ENCODE data around the gene FBXO41.

Gene FBXO41

DNA sequence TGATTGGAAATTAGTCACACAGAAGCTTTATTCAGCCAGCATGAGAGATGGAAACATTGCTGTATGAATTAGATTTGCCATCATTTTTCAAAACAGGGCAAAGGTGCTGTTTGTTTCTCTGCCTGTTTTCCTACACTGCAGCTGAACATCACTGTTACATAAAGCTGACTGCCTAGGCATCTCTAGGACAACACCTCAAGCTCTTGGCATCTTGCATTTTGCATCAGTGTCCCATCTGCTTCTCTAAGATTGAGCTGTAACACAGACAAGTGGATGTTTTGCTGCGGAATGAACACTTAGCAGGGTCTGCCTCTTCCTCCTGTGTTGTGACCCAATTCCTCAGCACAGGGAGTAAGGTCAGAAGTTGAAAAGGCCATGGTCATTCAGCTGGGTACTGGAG is 45.3 kb downstream of the FBXO41 start:
- DNase-seq, result no peak

DNA sequence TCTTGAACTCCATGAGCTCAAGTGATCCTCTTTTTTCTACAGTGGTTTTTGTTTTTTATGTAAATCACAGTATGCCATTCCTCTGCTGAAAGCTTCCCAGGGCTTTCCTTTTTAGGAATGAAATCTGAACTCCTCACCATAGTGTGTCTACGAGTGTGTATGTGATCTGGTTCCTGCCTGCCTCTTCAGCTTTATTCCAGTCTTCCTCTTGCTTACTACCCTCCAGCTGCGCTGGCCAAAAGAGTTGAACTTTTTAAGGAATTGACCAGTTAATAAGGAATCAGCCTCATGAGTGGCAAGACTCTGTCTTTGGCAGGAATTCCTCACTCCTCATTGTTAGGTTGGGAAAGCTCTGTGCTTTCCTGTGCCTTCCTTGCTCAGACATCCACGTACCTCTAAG is 46.1 kb downstream of the FBXO41 start:
- DNase-seq, result no peak

DNA sequence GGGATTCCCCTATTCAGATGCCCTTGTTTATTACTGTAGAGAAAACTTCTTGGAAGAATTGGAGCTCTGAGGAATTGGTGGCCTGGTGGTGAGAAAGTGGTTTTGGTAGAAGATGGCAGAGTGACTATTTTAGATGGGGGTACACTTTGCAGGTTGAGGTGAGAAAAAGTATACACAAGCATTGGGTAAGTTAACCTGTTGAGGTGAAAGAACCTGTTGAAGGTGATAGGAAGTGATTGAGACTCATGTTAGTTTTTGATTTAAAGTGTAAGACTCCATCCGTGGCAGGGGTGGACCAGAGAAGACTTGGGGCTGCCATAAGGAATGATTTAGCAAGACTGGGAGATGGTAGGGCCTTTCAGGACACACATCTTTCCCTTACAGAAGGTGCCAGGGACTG is 47.1 kb downstream of the FBXO41 start:
- no peak for DNase-seq

DNA sequence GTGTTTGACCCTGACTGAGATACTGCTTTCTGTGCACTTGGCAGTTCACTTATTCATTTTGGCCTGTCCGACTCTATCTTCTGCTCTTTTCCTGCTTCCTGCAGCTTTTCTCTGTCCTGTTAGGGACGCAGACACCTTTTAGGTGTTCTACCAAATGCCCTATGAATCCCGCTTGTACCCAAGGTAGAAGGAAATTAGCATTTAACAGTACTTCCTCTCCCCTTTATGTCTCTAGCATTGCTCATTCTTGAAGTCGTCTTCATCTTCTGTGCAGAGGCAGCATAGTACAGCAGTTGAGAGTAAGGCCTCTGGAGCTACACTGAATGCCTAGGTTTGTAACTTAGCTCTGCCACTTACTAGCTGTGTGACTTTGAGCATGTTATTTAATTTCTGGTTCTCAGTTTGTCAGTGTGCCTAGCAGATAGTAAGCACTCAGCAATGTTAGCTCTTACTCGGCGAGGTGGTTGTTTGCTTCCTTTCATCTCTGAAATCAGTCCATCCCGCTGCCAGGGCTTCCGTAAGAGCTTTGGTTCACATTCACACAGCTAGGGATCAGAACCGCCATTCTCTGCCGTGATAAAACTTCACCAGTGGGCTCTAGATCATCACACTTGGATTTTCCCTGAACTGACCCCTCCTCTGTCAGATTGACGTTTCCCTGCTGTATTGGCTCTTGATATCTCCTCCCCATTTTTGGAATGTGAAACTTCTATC is 48.8 kb downstream of the FBXO41 start:
- DNase-seq, result no peak

DNA sequence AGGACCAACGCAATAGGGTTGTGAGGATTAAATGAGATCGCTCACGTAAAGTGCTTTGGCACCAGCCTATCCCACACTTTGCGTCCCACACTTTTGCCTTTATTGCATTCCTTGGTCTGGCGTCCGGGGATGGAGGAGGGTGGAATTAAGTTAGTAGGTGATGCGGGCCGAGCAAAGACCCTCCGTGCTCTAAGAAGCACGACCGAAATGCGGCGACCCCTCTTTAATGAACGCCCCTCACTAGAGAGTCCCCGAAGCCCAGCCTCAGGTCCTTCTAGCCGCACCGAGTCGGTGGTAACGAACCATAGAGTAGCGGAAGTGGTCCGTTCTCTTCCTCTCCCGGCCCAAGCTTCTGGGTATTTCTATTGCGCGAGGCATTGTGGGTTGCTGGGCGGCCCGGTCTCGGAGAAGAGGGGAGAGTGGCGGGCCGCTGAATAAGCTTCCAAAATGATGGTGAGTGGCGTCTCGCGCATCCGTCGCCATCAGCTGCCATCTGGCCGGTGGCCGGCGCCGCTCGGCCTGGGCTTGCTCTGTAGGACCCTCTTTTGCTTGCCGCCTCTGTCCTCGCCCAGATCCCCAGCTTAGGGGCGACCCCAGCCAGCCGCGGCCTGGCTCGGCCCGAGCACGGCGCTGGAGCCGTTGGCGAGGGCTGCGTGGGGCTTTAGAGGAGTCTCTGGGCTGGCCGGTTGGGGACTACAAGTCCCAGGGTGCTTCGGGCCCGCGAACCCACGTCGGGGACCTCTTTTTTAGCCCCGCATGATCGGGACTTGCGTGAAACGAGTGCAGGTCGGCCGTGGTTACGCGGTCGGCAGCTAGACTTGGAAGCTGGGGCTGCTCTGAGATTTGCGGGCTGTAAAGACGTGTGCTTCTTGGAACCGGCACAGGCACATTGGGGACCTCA is 50.1 kb downstream of the FBXO41 start, which contains the start of gene CCT7:
TSS of gene CCT7 (plus strand) at position 377 of the 901 bp plus-strand sequence. CDS start at position 448, 71 bp downstream.
- DNase-seq, result peak; percentile 84

DNA sequence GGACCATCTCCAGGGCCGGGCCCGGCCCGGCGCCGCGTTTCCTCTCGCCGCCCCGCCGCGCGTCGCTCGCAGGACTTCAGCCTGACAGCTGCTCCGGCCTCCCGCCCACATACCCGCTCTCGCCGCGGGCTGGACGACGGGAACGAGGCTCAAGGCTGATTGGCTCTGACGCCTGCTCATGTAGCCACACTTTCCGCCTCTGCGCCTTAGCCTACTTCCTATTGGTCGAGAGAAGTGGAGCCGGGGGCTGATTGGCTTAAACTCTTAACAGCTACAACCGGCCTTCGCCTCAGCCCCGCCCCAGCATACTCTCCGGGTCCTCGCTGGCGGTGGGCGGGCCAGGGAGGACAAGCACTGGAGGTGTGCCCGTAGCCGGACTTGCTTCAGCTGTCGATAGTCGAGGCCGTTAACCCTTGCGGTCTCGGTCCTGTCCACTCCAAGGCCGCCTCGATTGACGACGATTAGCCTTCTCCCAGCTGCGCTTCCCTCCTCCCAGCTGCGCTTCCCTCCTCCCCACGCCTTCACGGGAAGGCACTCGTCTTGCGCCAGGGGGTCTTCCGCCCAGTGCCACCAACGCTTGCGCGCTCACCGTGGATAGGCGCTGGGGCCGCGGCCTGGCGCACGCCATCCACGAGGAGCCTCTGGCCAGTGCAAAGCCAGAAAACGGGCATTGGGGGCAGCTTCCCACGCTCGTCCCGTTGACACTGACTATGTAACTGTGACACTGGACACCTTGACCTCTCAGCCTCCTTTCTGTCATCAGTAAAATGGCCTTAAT is 50.9 kb downstream of the FBXO41 start, which contains the start of gene PRADC1:
TSS of gene PRADC1 (minus strand) at position 86 of the 778 bp plus-strand sequence. CDS start at position 7, 79 bp downstream.
- peak; percentile 97 for DNase-seq

DNA sequence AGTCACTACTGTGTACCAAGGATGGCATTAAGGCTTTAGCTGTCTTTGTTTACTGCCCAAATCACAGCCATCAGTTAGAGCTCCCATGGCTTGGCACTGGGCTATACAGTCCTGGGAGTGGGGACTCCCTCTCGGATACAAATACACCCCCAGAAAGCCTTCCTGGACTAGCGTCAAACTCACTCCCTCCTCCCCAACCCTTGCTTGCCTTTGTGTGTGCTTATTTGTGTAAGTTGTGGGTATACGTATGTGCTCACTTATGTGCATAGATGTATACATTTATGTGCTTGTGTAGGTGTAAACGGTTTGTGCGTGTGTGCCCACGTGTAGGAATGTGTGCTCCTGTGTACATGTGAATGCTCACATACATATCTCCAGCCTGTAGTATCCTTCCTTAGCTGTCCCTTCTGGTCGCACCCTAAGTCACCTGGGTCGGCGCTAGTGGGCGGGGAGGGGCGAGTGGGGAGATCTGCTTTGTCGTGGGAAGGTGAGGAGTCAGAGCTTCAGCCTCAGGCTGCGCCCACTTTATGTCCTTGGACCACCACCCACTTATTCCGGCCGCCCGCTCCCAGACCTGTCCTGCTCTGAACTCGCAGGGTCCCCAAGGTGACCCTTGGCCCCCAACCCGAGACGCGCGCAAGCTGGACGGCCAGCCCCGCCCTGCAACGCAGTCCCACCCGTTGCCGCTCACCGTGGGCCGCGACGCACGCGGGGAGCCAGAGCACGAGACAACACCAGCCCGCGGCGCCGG is 51.7 kb downstream of the FBXO41 start:
- no peak for DNase-seq

DNA sequence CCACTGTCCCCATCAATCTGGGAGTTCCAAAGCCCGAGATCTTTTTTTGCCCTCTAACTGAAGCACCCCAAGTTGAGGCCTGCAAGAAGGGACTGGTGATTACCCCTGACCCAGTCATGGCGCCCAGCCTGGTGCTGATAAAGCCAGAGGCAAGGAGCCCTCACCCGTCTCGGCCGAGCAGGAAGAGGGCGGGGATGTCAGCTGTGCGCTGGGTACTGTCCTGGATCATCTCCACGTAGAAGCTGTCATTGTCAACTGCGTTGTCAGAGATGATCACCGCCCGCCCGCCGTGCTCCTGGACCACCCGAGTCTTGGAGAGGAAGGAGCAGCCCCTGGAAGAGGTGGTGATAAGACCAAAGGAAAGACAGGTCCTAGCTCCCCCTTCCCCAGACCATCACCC is 55.6 kb downstream of the FBXO41 start:
- DNase-seq, result no peak

DNA sequence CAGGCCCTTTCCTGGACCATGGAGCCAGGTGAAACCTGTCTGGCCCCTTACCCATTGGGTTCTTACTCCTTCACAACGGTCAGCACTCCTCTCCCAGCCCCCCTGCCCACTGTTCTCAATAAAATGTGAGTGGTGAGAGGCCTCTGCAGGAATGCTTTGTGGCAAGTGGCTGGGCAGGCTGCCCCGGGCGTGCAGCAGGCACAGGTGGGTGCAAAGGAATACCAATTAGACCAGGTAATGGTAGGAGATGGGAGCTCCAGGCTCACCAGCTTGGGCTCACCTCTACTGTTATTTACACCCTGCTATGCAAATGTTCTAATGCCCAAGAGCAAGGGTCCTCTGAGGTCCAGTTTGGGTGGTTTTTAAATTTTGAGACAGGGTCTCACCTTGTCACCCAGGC is 57.2 kb downstream of the FBXO41 start:
- no peak for DNase-seq

DNA sequence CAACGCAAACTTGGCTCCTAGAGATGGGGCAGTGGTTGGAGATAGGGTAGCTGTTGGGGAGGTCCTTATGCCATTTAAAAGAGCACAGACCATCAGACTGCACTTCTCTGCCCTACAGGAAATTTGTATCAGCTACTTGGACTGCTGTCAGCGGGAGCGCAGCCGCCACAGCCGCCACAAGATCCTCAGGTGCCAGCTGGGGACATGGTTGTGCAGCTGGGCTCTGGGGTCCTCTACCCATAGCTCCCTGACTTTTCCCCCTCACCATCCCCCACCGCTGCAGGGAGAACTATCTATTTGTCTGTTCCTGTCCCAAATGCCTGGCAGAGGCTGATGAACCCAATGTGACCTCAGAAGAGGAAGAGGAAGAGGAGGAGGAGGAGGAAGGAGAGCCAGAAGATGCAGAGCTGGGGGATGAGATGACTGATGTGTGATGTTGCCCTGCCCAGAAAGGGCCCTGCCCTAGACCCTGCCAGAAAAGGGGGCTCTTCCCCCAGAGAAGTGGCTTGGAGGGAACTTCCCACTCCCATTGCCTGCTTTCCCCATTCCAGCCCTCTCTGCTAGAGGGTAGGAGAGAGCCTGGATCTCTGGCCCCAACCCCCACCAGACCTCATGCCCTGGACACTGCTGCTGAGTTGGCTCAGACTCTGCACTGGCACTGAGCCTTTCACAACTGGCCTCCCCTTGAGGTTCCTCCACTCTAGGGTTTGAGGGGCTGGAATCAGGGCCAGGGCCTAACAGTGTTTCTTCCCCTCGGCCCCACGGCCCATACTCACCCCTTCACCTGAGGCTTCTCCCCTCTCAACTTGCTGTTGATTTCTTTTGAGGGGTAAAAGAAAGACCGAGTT is 58.5 kb downstream of the FBXO41 start:
- no peak for DNase-seq

DNA sequence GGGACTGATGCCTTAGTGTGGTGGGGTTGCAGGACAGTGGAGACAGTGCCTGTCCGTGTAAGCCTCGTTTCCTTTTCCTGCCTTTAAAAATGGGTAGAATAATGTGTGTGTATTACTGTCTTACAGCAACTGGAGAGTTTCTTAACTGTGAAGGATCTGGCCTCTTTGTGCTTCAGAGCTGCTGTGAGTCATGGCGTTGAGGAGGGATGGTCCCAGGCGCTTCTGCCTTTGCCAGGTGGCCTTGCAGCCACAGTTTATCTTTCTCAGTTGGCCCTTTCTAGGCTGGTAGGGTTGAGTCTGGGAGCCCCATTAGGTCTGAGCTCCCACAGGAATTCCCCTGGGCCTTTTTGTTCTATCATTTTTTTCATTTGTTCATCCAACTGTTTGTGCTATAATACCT is 60.5 kb downstream of the FBXO41 start:
- DNase-seq, result no peak

DNA sequence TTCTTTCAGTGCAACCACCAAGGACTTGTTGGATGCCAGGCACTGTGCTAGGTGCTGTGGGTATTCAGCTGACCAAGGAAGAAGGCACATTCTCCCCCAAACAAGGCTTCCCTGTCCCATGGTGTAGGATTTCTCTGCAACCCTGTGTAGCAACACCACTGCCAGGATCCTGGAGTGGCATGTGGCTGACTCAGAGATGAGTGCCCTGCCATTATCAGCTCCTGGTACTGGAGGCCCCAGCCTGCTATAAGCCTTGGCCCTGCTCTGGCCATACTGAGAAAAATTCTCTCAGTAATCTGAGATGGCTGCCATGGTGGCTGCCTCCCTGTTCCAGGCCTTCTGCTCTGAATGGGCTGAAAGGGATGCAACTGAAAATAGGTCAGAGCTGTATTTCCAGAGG is 66.0 kb downstream of the FBXO41 start:
- no peak for DNase-seq

DNA sequence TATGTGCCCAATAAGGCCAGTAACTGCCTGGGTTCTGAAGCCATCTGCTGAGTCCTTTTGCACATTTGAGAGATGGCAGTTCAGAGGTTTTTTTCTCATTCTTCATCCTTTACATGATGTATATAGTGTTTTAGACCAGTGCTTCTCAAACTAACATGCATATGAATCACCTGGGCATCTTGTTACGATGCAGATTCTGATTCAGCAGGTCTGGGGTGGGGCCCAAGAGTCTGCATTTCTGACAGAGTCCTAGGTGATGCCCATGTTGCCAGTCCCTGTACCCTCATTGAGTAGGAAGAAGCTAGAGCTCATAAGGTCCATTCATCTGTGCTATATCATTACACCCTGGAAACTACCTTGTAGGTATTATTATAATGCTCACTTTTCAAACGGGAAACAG is 66.5 kb downstream of the FBXO41 start:
- DNase-seq, result no peak

DNA sequence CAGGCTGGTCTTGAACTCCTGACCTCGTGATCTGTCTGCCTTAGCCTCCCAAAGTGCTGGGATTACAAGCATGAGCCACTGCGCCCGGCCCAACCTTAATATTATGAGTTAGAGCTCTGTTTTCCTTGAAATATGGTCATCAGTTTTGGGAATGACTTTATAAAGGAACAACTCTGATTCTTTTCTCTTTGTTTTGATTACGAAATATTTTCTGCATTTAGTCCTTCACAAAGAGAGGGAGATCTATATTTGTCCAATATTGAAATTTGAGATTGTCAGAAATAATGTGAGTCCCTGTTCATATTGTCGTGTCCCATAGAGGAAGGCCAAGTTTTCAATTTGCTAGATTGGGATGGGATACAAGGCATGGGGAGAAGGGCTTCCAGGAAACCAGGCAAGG is 67.1 kb downstream of the FBXO41 start:
- no peak for DNase-seq

DNA sequence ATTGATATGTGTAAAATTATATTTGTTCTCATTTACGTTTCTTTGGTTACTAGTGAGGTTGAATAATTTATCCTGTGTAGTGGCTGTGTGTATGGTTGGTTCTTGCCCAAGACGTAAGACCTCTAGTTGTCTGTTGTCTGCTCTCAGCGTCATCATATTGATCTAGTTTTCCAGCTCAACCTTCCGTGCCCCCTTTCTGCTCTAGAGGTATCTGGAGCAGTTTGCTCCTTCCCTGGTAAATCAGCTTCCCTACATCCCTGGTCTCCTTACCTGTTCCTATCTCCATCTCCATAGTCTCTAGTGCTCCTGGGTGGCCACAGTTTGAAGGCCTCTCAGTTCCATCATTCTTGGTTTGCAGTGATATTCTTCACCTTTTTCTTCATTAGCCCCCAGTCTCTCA is 69.0 kb downstream of the FBXO41 start:
- no peak for DNase-seq

DNA sequence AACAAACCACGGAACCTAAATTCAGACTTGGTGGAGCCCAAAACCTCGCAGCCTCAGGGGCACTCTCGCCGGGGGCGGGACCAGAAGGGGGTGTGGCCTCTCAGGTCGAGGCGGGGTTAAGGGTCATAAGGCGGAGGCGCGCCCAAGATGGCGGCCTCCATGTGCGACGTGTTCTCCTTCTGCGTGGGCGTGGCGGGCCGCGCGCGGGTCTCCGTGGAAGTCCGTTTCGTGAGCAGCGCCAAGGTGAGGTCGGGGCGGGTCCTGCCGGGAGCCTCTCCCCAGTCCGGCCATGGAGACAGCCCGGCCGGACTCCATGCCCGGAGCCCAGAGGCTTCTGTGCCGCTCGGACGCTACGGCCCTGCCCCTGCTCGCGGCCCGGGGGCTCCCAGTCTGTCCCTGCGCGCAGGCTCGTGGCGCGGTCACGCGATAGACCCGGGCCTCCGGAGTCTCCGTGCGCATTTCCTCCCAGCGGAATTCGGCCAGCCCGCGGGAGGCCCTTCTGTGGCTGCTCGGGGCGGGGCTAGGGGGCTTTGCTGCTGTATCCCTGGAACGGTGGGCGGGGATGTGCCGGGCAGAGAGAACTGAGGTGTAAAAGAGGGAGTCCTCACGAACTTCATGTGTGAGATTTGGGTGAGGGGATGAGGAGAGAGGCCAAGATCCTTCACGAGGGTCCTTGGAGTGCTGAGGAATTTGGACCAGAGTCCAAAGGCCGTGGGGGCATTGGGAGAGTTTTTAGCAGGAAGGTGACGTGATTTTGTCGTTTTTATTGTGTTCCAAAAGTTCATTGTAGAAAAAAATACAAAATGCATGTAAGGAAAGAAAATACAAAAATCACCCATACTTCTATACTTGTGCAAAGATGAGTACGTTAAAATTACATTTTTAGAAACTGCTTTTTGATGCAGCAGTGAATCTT is 69.9 kb downstream of the FBXO41 start, which contains the start of gene SMYD5:
TSS of gene SMYD5 (plus strand) at position 126 of the 916 bp plus-strand sequence. CDS start at position 148, 22 bp downstream.
- DNase-seq, result peak; percentile 64

DNA sequence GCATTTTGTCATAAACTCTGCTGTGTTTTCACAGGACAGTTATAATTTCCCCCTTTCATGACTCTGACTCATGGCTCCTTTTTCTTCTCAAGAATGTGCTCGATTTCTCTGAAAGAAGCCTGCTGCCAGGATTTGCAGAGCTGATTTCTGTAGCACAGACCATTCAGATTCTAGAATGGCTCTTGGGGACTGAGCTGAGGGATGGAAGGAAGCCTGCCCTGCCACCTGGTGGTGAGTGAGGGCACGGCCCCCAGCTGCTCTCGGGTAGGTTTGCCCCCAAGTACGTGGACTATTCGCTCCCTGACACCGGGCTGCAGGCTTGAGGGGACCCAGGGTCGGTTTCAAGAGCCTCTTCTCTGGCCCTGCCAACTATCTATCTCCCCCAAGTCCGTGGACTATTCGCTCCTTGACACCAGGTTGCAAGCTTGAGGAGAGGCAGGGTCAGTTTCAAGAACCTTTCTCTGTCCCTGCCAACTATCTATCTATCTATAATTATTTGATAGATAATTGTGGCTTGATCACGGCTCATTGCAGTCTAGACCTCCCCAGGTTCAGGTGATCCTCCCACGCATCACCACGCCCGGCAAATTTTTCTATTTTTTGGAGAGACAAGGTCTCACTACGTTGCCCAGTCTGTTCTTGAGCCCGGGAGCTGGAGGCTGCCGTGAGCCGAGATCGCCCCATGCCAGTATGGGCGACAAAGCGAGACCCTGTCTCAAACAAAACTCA is 71.7 kb downstream of the FBXO41 start:
- peak; percentile 52 for DNase-seq

DNA sequence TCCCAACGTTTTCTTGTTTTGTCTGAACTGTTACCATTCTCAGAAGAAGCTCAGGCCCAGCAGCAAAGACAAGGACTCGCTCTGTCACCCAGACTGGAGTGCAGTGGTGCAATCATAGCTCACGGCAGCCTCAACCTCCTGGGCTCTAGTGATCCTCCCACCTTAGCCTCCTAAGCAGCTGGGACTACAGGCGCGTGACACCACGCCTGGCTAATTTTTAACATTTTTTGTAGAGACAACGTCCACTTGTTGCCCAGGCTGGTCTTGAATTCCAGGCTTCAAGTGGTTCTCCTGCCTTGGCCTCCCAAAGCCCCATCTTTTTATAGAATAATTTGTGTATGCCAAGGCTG is 72.2 kb downstream of the FBXO41 start:
- DNase-seq, result no peak

DNA sequence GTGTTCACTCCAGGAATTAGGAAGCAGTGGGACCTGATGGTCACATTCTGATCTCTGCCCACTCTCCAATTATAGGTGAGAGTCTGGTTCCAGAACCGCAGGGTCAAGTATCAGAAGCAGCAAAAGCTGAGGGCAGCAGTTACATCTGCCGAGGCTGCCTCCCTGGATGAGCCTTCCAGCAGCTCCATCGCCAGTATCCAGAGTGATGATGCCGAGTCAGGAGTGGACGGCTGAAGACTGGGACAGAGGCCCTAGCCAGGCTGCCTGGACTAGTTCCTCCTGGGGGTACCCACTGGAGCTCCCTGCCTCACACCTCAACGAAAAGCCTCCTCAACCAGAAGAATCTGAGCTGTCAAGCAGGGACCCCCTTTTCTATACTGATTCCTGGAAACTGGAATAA is 73.6 kb downstream of the FBXO41 start:
- no peak for DNase-seq

DNA sequence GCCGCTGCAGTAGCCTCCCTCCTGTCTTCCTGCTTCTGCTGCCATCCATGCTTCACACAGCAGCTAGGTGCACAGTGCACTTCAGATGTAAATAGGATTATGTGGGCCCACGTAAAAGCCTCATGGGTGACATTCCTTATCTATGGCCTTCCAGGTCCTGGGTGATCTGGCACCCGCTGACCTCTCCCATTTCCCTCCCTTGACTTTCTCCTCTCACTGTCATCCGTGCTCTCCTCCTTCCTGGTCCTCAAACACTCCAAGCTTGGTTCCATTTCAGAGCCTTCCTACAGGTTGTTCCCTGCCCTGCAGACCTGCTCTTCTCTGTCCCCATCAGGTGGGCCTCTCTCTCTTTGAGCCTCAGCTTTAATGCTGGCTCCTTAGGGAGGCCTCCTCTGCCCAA is 74.3 kb downstream of the FBXO41 start:
- no peak for DNase-seq

Measured in NCI-H1105 (cell line).